HEK293 (cell line): Measurements from ENCODE around the gene SMIM5.

Experiments
- BCL6B ChIP-seq: fragments of 450-650 bp; formaldehyde crosslinking; IDR thresholded peaks from 2 replicates; pipeline ENCODE4 v1.5.1; 2017; ENCODE audit warnings: missing biosample characterization, missing genetic modification characterization
- CTCF ChIP-seq: fragments of 450-650 bp; formaldehyde crosslinking; IDR thresholded peaks from 2 replicates; pipeline ENCODE4 v1.5.1; 2016; ENCODE audit warnings: missing biosample characterization, missing genetic modification characterization
- ZBTB20 ChIP-seq: fragments of 450-650 bp; formaldehyde crosslinking; IDR thresholded peaks from 2 replicates; pipeline ENCODE4 v1.5.1; 2016; ENCODE audit warnings: missing biosample characterization, missing genetic modification characterization
- ZNF561 ChIP-seq: fragments of 450-650 bp; IDR thresholded peaks from 2 replicates; pipeline ENCODE4 v1.5.1; 2018; ENCODE audit warnings: missing biosample characterization, missing genetic modification characterization, borderline replicate concordance
- ZNF792 ChIP-seq: fragments of 450-650 bp; formaldehyde crosslinking; IDR thresholded peaks from 2 replicates; pipeline ENCODE4 v1.5.1; 2016; ENCODE audit warnings: missing biosample characterization, missing genetic modification characterization
- ZSCAN5A ChIP-seq: fragments of 450-650 bp; formaldehyde crosslinking; IDR thresholded peaks from 2 replicates; pipeline ENCODE4 v1.5.1; 2016; ENCODE audit warnings: missing biosample characterization, missing genetic modification characterization

GRCh38 chr17:75645889-75646637 lies 12.8 kb downstream of the SMIM5 start:
- TF ChIP-seq ZSCAN5A (no peak), ZBTB20 (tag by site-specific recombination) (no peak), CTCF (tag by site-specific recombination) (no peak), BCL6B (no peak), ZNF792 (tag by site-specific recombination) (no peak), ZNF561 (tag by site-specific recombination) (no peak)
